NCI-H446 (cell line): ENCODE results near the gene ENKUR.
"Not testable (repeated sequence)": the region's sequence is repeated elsewhere in the genome, so short reads cannot be mapped to it uniquely, and the experiment has no call there.

Experiments
- DNase-seq, 2 experiments: peaks; one replicate each; lab custom pipeline; 2025; lab: John Stamatoyannopoulos, UW

The ENKUR gene

DNA sequence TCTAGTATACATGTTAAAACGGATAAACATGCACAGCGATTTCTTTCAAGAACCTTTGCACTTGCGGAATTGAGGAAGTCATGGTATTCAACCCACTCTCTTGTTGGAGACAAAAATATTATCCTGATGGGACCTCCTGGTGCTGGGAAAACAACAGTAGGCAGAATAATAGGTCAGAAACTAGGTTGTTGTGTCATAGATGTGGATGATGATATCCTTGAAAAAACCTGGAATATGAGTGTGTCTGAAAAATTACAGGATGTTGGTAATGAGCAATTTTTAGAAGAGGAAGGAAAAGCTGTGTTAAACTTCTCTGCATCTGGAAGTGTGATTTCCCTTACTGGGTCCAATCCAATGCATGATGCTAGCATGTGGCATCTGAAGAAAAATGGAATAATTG is 7.3 kb upstream of the ENKUR start:
- DNase-seq = no peak

DNA sequence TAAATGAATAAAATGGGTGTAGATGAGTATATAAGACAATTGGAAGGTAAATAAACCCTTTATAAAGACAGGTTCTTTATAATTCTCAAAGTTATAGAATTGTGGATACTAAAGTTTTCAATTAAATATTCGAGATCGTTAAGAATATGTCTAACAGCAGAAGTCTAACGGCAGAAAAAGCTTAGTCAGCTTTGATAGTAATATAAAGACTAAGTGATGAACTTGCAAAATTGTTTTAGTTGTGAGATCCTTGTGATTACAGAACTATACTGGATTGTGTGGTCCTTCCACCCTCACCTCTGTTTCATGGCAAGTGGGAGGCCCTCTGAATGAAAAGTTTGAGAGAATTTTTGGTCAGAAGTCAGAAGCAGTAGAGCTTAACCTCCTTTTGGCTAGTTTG is 2.7 kb upstream of the ENKUR start:
- no peak for DNase-seq

DNA sequence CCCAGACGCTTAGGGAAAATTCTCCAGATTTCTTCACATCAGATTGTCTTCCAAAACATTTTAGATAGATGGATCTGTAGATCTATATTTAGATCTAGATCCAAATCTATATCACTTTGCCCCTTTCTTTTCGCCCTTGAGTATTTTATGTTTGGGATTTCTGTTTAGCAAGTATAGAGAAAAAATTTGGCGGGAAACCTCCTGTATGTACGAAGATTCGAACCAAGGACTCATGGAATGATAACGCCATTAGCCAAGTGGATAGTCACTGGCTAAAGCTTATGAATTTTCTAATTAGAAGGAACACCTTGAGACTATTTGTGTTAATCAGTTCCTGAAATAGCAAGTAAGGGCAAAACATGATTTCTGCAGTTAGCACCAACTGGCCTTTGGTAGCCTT is 1.7 kb upstream of the ENKUR start:
- peak in 1 of 2 experiments; percentile 8 for DNase-seq

DNA sequence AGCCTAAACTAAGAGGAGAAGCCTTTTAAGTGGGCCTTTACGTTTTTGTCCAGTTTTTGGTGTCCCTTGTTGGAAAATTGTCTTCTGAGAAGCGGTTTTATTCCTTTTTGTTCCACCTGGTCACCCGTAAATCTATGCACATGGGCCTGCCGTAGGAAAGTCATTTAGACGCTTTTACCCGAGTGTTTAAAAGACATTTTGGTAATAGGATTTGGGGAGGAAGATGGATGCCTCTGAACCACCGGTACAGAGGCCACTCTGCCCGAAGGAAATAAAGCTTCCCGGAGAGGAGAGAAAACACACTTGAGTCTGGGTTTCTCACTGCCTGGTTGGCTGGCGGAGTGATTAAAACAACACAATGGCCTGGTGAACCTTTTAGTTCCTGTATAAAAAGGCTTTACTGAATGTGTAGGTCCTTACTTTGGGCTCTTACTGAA is 1.2 kb upstream of the ENKUR start:
- DNase-seq = peak in 1 of 2 experiments; percentile 53

DNA sequence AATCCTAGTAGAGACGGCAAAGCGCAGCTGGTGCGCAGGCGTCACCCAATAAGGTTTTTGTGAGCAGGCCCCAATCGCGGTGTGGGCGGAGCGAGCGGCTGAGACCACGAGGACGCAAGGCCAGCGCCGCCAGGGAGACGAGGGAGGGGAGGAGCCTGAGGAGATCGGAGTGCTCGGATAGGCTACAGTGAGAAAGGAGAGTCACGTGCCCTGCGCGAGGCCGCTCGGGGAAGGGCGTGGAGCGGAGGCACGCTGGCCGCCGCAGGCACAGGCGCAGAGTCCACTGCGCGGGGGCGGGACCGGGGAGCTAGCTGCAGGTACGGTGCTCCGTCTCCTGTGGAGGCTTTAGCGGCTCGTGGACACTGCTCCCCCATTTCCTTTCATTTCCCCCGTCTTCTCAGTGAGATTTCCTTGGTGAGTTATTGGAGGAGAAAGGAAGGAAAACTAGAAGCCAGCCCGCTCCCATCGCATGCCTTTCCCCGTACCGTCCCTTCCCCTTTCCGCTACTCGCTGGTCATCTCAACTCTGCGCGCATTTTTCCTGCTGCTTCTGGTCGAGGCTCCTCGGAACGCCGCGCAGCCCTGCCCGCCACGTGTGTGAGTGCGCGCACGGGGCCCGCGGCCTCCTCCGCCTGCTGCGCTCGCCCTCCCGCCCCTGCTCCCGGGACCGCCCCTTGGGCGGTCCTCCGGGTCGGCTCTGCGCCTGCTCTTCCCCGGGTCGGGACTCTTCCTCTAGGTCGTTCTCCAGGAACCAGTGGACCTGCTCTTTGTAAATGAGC is 607 bp upstream of the ENKUR start, which contains the start of gene THNSL1:
Gene THNSL1 (plus strand): TSS at position 237 of the 778 bp plus-strand sequence. CDS start 6,612 bp downstream, outside the sequence.
- DNase-seq = peak; percentile 96 to 98

DNA sequence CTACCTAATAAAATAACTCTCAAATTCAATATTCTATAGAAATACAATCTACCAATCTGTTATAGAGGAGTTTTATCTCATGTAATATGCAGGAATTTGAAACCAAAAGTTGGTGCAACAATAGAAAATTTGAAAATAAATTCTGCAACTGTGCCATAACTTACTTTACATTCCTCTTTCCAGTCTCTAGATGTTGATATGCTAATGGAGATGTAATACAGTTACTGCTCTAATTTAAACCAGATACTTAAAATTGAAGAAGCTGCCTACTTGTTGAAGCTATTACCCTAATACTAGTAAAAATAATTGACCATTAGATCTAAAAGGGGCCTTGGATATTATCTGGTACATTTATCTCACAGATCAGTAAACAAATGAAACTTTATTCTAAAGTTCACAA is 1.4 kb downstream of the ENKUR start:
- no peak for DNase-seq

DNA sequence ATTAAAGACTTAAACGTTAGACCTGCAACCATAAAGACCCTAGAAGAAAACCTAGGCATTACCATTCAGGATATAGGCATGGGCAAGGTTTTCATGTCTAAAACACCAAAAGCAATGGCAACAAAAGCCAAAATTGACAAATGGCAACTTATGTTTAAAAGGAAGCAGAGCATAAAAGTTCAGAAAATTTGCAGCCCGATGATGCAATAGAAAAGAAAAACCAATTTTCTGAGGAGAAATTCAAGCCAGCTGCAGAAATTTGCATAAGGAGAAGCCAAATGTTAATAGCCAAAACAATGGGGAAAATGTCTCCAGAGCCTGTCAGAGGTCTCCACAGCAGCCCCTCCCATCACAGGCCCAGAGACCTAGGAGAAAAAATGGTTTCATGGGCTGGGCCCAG is 4.4 kb downstream of the ENKUR start:
- DNase-seq = not testable (repeated sequence)

DNA sequence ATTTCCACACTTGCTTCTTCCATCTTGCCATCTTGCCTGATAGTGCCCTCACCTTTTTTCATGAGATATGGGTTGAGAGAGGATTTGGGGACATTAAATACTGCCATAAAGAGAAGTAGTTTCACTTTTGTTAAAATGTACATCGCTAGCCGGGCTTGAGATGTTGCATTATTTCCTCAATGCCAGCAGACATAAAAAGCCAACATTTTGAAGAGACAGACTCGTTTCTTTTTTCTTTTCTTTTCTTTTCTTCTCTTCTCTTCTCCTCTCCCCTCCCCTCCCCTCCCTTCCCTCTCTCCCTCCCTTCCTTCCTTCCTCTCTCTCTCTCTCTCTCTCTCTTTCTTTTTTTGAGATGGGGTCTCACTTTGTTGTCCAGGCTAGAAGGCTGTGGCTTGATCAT is 17.9 kb downstream of the ENKUR start:
- DNase-seq = no peak

DNA sequence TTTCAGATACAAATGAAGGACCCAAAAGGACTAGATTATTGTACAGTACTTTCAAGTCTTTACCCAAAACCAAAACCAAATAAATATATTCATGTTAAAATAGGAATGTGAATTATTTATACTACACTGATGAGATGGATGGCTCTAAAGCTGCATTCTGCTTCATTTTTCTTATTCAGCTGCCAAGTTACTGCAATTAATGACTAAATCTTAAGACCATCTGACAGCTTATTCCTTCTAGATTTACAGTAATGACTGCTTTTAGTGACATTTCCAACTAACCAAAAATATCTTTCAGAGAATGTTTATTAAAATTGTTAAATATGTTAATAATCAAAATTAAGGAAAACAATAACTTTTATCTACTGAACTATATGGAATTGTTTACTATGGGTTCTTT is 20.9 kb downstream of the ENKUR start:
- DNase-seq = peak in 1 of 2 experiments; percentile 20

DNA sequence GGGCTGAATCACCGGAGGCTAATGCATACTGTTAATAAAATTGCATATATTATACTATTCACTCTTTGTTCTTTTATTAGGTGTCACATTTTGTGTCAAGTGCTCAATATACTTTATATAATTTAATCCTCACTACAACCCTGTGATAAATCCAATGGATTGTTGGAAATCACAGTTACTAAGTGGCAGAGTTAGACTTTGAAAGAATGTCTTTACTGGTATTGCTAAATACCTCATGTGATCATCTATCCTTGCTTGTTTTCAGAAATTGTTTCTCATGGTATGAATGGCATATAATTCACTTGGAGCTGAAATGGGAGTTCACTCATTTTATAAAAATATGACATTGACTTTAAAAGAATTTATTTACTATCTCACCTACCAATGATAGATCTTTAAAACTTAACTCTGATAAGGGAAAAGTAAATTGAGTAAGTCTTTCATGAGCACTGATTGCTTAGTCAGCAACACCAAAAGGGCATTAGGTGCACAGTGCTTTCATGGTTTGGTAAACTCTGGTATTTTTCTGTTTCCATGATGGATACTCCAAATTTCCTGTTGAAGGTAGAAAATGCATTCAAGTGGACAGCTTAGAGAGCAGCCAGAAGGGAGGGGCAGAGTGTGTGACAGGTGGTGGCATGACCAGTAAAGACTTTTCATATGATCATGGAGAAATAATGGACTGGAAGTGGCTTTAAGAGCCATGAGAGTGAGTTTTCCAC is 22.6 kb downstream of the ENKUR start:
- DNase-seq = no peak

DNA sequence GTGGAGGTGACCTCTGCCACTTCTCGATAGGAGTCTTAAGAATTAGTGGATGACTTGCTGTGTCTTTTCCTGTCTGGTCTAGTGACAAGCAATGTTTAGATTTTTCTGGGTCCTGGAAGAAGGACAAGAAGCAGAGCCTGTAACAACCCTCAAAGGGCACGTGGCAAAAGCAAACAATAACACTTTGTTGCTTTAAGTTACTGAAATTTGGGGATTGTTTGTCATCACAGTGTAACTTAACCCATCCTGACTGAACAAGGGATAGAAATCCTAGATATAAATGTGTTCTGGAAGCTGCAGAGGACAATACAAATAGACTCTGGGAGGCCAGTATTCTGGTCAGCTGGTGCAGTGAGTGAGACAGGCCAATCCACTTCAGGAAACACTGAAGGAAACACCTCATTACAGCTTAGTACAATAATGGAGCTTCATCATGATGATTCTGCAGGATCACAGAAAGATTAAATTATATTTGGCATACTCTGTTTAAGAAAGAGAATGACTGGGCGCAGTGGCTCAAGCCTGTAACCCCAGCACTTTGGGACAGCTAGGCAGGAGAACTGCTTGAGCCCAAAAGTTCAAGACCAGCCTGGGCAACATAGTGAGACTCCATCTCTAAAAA is 23.3 kb downstream of the ENKUR start:
- no peak for DNase-seq

DNA sequence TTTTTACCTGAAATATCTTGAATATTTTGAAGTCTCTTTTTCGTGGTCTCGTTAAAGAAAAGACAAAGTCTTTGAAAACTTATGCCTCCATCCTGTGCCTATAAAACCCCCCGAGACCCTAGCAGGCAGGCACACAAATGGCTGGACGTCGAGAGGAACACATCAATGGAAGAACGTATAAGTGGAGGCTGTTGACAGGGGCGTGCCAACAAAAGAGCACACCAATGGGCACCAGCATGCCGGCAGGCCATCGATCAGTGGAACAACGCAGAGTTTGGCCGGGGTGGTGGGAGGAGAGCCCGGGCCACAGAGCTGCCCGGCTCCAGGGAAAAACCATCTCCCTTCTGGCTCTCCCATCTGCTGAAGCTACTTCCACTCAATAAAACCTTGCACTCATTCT is 24.7 kb downstream of the ENKUR start:
- no peak for DNase-seq

DNA sequence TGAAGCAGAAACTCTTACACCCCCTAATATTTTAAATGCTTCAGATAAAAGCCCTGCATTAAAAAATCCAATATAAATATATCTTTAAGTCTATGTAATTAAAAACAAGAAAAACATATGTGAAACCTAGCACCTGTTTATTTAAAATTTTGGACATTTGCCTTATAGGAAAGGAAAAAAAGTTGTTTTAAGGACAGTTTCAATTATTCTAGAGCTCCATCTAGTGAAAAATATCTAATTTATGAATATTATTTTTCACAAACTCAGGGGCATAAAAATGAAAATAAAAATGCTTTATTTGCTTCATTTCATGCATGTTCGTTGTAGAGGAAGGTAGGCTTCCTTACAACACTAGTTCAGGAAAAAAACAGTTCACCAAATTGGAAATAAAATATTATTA is 26.1 kb downstream of the ENKUR start:
- DNase-seq = peak in 1 of 2 experiments; percentile 23

DNA sequence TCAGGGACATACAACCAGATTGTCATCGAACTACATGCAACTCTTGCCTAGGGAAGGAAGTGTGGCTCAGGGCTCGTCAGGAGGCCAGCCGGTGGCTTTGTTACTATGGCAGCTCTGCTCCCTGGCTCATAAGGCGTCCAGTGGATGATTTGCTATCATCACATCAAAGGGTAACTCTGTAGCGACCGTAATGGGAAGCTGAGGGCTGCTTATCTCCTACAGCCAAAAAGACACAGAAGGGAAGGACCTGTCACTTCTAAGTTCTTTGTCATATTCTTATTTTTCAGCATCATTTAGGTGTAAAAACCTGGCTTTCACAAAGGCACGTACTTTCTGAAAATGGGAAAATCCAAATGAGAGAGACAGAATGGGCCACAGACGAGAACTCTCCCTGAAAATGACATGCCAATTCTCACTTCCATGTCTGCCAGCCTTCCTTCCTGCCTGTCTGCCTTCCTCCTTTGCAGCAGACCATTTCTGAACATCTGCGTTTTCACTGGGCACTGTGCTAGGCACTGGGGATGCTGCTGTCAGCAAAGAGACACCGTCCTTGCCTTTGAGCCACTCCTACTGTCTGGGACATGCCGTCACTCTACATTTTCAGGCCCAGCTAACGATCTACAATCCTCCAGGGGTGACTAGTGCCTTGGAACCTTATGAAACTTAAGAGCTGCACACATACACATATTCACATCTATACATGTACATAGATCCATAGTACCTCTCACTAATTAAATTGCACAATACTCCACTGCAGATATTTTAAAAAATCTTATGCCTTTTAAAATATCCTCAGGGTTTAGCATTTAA is 26.9 kb downstream of the ENKUR start:
- no peak for DNase-seq

DNA sequence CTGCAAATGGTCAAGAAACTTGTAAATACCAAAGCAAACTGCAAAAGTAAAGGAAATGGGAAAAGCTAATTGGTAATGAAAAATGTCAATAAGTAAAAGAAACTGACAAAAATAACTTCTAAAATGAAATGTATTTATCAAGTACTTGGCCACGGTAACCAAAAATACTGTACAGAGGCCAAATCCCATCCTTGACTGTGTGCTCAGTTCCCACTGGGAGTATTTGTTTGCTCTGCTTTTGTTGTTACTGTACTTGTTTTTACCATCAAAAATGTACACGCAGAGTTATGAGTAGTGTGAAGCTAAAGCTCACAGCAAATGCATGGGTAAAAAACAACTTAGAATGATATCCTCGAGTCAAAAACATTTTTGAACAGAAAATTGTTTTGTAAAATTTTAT is 31.1 kb downstream of the ENKUR start:
- DNase-seq = peak in 1 of 2 experiments; percentile 11

DNA sequence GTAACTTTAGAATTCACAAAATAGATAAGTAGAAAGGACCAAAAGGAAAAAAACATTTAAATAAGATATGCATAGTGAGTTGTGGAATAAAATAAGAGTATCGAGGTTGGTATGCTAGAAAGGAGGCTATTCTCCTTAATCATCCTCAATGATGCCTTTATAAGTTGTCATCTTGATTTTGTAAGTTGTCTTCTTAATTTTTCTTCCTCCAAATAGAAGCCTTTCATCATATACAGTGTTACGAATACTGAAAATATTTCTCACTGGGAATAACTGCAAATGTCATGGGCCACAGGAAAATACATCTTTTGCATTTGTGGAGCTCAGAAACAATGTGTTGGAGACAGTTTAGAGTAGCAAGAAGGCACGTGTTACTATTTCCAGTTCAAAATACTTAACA is 32.0 kb downstream of the ENKUR start:
- DNase-seq = no peak

DNA sequence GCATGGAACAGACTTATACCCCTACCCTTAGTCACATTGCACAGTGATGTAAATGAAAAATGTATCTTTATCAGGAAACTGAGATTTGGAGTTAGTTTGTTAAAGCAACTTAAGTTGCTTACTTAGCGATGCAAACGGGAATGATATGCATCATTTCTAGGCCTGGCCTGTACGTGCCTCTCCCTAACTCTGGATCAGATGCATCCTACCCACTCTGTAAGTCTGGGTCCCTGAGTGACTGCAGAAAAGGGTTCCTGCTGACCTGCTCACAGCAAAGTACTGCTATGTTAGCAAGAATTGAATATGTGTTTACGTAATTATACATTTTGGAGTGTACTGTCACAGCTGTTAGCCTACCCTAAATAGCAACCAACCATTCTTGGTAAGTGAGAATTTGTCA is 32.8 kb downstream of the ENKUR start:
- no peak for DNase-seq

DNA sequence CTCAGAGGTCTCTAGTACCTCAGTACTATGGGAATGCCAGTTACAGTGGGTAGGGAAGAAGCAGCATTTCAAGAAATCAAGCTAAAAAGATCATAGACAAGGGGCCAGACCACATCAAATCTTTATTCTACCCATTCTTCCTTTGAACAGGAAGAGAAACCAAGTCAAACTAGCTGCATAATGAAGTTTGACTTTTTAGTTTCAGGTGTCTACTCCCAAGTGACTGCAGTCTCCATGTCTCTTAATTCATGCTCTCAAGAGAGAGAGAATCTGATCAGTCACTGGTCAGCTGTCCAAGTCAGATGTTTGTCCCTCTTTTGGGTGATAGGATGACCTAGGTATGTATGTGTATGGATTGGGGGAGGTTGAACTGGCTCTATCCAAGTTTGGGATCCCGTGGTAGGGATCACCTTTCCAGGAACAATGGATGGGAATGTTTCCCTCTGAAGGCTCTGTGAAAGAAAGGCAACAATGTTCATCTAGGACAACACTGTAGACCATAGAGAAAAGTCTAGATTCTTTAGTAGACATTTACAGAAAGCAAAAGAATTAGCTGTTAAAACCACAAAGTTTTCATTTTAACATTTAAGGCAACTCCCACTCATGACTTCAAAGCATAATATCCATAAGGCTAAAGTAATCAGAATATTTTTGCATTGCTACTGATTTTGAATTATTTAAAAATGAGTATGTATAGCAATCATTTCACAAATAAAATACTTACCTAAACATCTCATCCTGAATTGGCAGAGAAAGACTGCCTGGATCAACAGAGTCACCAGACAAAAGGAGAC is 33.4 kb downstream of the ENKUR start:
- no peak for DNase-seq

DNA sequence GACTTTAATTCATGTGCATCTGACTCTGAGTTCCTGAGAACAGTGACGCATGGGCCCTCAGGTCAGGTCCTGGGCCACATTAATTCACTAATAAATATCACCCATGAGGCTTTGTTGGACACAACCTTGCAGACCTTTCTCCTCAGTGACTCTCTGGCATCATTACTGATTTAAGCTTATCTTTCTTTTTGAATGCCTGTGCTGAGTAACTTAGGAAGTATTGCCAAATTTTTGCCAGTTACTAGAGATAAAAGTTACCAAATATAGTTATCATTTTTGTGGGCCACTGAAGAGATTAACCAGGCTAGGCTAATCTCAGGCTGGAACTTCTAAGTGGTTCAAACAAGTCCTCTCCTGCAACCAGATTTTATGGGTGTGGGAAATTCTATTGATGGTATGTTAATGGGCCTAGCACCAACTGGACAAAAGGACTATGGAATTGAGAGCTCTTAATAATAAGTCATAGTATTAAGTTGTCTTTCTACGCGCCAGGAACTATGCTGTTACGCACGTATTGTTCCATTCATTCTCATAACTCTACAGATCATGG is 34.7 kb downstream of the ENKUR start:
- no peak for DNase-seq

DNA sequence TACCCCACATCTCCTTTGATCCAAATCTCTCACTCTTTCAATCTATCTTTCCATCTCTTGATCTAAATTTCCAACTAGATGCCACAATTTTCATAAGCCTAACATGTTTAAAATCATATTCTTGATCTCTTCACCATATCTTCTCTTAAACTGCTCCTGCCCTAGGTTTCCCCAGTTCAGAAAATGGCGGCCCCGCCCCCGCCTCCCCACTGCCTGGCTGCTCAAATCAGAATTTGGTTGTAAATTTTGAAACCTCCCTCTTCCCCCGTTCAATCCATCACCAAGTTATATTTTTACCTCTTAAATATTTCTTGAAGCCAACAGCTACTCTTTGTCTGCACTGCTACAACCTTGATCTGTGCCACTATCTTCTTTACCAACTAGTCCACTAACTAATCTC is 36.3 kb downstream of the ENKUR start:
- DNase-seq = no peak

DNA sequence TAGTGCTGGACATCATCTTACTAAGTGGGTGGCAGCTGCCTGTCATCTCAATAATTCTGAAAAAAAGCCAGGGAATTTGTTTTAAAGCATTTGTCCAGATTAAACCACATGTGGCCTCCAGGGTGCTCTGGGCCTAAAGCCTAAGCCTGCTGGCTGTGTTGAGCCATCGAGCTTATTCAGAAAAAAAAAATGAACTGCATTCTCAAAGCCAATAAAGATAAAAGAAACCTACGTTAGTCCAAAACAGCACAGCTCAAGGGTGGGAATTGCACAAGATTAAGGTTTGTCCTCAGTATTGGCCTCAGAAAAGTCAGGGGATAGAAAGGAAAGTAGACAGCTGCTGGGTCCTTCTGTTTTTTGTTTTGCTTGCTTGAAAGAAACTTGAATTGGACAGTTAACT is 41.0 kb downstream of the ENKUR start:
- DNase-seq = peak in 1 of 2 experiments; percentile 43
